ENCODE results near the gene PTPRM.

Gene PTPRM

DNA sequence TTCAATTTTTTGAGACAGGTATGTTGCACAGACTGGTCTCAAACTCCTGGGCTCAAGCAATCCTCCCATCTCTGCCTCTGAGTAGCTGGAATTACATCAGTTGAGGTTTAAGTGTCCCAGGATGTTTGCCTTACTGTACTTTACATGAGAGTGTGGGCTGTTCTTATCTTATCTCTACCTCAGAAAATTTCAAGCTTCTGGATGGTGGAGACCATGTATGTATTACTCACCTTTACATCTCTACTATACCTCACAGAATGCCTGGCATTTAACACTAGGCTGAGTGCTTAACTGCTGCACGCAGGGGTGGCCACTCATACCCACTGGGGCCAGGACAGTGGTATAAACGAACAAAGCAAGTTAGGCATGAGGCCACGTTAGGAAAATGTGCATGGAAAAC lies 770.1 kb downstream of the PTPRM start:
- in situ Hi-C loops (cut with MboI; ENCODE audit: low sequenced_read_pairs) = loop anchor here (25.0 kb wide), 1 partner anchor 100 kb away; no protein-coding TSS in a partner anchor

DNA sequence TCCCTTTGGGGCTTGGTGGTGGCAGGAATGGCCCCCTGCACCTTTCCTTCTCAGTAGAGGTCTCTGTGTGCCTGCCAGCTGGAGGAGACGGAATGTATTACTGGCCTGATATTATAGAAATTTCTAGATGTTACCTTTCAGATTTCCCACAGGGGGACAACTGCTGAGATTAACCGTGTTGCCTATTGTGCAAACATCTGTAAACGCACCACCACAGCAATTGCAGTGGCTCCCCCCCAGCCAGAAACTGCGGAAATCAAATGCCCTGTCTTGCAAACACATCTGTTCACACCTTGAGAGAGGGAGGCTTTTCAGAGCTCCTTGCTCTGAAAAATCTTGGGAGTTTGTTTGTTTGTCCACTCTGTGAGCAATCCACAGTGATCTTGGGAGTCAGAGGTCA lies 772.1 kb downstream of the PTPRM start:
- in situ Hi-C loops (cut with MboI; ENCODE audit: low sequenced_read_pairs) = loop anchor here (25.0 kb wide), 1 partner anchor 98 kb away; no protein-coding TSS in a partner anchor

DNA sequence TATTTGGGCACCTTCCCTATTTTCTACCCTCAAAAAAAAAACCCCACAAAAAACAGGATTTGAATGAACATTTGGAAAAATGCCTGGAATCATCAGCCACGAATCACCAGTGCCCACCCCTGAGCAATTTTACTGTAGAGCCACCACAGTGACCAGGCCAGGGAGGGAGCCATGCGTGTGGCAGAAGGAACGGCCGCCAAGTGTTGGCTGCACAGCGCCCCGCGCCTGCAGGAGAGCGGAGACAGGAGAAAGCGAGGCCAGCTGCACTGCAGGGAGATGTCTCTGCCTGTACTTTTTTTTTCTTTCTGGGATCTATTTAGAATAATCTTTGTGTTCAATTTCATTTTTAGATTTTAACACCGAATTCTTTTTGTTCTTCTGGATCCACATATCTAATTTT lies 772.8 kb downstream of the PTPRM start:
- in situ Hi-C loops (cut with MboI; ENCODE audit: low sequenced_read_pairs) = loop anchor here (25.0 kb wide), 1 partner anchor 97 kb away; no protein-coding TSS in a partner anchor

DNA sequence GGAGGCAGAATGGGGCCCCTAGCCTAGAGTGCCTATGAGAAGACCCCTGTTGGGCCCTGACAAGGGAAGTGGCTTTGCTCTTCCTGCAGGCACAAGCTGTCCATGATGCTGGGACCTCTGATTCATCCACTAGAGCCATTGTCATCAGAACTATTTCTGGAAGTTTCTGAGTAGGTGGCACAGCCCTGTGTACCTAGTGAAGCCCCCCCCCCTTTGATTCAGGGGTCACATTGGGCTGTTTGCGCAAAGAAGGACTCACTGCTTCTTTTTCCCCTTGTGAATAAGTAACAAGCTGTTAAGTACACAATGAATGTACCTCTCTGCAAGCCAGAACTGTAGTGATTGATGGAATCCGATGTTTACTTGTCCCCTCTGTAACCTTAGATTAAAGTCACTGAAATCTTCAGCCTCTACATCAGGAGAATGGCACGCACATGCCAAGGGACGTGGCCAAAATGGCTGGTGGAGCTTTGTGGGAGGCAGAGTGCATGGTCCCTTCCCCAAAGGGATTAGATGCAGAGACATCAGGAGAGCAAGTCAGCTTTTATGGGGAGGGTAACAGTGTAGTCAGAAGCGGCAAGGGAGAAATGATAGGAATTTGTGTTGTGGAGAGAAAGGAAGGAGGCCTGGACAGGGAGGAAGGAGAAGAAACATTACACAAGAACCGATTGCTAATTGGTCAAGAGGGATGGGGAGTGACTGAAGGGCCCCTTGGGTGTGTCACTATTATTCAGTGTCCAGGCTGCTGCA lies 774.5 kb downstream of the PTPRM start:
- in situ Hi-C loops (cut with MboI; ENCODE audit: low sequenced_read_pairs) = loop anchor here (25.0 kb wide), 1 partner anchor 96 kb away; no protein-coding TSS in a partner anchor

DNA sequence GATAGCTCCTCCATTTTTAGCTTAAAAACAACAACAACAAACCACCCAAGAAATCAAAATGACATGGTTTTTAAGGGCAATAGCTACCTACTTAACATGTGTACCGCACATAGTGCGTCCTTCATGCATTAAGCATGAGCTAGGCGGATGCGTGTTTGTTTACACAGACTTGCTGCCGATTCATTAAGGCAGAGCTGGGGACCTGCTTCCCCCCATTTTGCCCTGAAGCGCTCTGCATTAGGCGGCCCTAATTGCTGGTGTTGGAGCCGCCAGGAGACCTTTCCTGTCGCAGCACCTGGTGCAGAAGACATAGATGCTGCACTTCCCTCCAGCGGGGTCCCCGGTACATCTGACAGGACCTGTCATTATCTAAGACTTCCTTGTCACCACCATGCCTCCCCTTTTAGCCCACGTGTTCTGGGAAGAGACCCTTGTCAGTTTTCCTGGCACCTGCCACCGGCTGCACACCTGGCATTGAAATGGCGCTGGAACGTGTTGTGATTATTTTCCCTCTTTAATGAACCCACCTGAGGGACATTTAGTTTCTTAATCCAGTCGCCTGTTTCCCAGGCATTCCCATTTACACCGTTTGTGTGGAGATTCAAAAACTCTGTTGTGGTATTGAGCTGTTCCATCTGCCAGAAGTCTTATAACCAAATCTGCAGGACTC lies 781.1 kb downstream of the PTPRM start:
- in situ Hi-C loops (cut with MboI; ENCODE audit: low sequenced_read_pairs) = loop anchor here (25.0 kb wide), 1 partner anchor 89 kb away; no protein-coding TSS in a partner anchor

DNA sequence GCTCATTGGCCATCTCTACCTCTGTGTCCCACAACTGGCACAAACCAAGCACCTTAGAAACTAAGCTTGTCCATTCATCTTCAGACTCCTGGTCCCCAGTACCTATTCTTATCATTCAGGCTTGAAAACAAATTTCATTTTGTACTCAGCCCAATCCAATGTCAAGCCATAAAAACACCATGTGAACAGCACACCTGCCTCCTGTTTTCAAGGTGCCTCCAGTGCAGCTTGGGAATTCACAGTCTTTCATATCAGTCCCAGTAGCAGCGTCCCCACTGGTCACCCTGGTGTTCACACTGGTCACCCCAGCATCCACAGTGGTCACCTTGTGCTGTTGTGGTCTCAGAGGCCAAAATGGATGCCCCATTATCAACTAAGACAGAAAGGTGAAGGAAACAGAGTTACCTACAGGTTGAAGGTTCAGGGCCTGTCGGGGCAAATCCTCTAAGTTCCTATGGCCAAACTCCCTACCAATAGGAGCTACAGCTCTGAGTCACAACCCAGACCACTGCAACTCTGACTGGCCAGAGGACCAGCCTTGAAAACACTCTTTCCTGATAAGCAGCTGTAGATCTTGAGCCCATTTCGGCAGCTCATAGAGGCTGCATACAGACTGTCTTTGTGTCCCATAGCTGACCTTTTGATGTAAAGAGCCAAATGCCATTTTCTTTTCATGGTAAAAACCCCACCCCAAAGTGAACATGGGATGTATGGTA lies 782.6 kb downstream of the PTPRM start:
- in situ Hi-C loops (cut with MboI; ENCODE audit: low sequenced_read_pairs) = loop anchor here (25.0 kb wide), 1 partner anchor 88 kb away; no protein-coding TSS in a partner anchor

DNA sequence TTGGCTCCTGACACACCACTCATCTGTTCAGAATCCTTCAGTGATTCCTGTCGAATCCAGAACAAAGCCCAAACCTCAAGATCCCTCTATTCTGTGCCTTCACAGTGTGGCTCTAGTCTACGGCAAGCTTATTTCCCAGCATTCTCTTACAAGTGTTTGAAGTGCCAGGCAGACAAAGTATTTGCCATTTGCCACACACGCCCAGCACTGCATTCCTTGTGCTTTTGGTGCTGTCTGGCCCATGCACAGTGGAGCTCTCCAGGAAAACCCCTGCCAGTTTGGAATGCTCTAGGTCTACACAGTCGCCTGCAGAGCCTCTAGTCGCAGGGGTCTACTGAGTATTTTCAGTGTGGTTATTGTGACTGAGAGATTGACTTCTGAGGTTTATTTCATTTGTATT lies 783.5 kb downstream of the PTPRM start:
- in situ Hi-C loops (cut with MboI; ENCODE audit: low sequenced_read_pairs) = no loop called here

DNA sequence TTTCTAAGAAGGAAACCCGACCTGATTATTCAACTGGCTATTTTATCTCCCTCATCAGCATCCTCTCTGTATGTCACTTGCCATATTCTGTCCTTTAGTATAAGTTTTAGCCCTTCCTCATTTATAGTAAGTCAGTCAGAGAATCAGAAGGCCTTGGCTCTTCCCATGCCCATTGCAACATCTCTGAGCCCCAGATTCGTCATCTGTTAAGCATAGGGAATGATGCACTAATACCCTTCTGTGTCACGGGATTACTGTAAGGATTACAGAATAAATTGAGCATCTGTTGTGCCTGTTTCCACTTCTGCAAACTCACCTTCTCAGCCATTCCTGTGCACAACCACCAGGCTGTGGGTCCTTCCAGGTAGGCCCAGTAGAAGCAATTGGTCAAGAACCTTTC lies 784.0 kb downstream of the PTPRM start:
- in situ Hi-C loops (cut with MboI; ENCODE audit: low sequenced_read_pairs) = no loop called here

DNA sequence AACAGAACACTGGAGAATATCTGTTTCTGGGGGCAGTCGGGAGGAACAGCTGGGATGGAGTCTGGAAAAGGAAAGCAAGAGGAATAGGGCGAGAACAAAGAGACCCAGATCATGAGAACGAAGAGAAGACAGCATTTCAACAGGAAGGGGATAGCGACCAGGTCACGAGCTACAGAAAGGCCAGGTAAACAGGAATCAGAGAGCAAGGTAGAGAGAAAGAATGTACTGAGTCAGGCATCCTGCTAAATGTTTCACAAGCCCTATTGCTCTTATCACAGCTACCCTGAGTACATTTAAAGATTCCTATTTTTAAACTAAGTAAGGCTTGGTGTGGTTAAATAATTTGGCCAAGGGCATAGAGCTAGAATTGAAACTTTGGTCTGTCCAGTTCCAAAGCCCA lies 787.2 kb downstream of the PTPRM start:
- in situ Hi-C loops (cut with MboI; ENCODE audit: low sequenced_read_pairs) = no loop called here

DNA sequence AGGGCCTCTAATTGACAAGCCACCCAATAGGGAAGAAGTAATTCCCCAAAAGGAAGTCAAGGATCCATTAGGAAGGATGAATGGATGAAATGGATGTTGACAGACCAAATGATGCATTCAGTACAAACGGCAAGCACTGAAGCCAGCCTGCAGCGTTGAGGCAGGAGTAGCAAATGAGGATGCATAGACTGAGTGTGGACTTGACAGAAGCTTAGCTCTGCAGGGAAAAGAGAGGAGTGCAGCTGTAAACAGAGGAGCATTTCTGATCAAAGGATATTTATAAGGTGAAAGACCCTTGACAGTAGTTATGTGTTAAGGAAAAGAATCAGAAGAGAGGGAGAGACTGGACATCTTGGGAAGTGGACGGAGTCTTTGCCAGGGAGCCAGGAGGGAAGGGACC lies 788.9 kb downstream of the PTPRM start:
- in situ Hi-C loops (cut with MboI; ENCODE audit: low sequenced_read_pairs) = no loop called here

DNA sequence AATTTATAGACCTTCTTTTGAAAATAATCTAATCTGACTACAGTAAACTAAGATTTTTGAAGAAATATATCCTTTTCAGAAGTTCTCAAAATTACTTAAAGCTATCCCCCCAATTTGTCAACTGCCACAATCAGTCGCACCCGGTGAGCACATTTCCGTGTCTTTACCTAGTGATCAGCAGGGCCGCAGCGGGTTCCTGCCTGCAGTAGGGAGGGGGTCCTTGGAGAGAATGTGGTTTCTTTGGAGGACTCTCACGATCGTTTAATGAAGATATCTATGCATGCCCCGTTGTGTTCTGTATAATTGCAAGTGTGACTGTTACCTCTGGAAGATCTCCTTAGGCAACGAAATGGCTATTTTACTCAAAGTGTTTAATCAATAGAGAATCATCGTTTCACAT lies 790.2 kb downstream of the PTPRM start:
- in situ Hi-C loops (cut with MboI; ENCODE audit: low sequenced_read_pairs) = no loop called here

DNA sequence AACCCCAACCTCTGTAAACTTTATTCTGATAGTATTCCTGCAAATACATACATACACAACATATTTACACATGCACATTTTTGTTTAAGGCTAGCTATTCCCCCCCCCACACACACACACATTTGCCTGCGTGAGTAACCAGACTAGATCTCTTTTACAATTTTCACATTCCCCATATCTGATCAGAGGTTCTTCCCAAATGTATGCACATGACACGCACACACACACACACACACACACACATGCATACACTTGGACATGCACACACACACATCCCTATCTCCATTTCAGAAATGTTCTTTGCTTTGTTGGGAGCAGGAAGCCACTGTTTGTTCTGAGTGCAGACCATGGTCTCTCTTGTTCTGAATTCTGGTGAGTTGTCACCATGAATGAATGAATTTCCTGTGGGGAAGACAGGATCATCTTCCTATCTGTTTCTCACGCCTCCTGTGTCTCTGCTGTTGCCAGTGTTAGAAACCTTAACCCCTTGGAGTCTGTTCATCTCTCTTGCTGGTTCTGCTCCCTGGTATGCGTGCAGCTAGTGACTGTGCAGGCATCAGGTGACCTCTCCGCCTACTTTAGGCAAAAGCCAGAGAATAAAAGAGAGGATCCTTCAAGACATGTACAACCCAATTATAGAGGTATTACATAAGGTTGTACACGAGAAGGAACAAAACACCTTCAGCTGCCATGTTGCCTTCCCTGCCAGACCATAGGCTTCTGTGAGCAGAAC lies 791.1 kb downstream of the PTPRM start:
- in situ Hi-C loops (cut with MboI; ENCODE audit: low sequenced_read_pairs) = no loop called here

DNA sequence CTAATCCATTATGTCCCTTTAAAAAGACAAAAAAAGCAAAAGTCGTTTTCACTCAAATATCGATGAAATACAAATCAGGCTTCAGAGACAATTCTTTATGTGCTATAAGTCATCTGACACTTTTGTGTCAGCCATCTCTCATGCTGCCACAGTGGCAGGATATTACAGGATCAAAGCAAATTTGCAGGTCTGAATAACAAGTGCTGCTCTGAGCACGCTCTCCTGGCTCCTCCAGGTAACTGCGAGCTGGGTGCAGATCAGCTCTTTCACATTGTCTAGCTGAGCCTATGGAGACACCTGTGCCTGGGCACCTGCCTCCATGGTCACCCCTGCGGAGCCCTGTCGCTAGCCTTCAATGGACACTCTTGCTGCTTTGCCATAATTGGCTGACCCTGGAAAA lies 792.0 kb downstream of the PTPRM start:
- in situ Hi-C loops (cut with MboI; ENCODE audit: low sequenced_read_pairs) = no loop called here

DNA sequence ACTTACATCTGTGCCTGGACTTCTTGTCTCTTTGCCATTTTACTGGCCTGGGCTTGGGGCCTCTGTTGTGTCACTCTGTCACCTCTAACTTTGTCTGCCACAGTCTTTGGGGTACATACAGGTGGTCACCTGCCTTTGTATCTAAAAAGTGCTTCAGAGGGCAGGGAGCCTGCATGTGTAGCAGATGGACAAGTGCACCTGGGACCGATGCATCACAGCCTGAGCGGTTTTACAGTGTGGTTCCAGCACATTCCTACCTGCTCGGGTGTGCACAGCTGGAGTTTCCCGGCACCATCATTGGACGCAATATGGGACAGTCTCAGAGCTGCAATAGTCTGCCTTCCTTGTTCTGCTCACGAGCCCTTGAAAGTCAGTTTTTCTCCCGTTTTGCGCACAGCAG lies 792.4 kb downstream of the PTPRM start:
- in situ Hi-C loops (cut with MboI; ENCODE audit: low sequenced_read_pairs) = no loop called here

DNA sequence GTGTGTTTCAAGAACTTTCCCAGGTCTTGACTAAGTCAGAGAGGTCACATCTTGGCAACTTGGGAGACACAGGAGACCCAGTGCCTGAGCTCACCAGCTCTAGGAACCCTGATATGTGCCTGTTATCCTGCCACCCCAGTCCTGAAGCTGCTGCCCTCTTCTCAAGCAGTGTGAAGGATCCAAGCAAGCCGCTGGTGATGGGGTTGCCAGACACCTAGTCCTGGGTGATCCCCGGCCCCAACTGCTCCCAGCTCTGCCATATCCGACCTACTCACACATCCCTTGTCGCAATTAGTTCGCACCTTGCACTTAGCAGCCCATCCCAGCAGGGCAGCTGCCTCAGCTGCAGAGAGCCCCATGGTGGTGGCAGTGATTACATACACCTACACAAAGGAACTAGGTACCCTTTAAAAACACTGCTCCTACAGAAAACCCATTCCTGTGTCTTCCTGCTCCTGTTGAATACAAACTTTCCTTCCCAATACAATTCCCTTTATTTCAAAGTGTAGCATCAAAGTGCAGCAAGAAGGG lies 794.9 kb downstream of the PTPRM start:
- in situ Hi-C loops (cut with MboI; ENCODE audit: low sequenced_read_pairs) = no loop called here

DNA sequence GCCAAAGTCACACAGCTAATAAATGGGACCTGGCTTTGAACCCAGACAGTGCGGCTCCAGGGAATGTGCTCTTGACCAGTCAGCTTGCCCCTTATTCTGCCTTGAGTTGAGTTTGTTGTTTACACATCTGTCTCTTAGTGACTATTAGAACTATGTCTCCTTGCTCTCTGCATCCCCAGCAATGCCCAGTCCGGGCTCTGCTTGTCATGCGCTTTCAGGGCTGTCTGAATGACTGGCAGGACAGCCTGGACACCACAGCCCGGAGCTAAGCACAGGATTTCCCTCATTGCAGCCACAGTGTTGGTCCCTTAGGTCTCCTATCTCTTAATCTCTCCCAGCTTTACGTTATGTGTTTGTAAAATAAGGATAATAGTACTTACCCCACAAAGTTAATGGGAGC lies 795.7 kb downstream of the PTPRM start:
- in situ Hi-C loops (cut with MboI; ENCODE audit: low sequenced_read_pairs) = no loop called here

DNA sequence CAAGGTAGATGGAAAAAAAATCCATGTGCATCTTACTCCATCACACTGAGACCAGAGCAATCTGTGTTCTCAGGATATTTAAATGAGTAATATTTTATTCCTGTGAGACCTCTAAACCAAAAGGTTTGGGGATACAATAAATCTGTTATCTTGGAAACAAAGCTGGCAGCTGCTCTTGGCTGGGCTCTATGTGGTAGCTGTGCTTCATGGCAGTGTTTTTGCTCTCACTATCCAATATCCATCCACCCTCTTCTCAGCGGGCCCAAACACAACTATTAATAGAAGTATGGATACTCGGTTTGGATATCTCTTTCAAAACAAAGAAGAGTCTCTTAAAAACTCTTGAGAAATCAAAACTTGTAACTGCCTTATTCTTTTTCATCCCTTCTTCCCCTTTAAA lies 797.3 kb downstream of the PTPRM start:
- in situ Hi-C loops (cut with MboI; ENCODE audit: low sequenced_read_pairs) = no loop called here

DNA sequence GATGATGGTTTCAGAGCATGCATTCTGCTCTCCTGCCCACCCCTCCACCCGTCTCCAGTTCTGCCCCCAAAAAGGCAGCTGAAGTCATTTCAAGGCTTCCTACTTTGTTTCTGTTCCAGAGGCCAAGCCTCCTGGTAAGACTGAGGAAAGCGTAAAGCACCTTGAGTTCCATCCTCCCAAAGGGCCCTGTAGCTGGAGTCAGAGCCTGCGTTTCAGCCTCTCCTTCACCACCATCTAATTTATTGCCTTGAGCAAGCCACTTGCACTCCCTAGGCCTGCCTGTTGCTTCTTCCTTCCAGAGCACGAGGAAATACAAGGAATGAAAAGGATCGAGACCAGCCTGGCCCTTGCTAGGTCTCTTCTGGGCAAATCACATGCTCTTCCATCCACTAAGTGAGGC lies 797.9 kb downstream of the PTPRM start:
- in situ Hi-C loops (cut with MboI; ENCODE audit: low sequenced_read_pairs) = no loop called here

DNA sequence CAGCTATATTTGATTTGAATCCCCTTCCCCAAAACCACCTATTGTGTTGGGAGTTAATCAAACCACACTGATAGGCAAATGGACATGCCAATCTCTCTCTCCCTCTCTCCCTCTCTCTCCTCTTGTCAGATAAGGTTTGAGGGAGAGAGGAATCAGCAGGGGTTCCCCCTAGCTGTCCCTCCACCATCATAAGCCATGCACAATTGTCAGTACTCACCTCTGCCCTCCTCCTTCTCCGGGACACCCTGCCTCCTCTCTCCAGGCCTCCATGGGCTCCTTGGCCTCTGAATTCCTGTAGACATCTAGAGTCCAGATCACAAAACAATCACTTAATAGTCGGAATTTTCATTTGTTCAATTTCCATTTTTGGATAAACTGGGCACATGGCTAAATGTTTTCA lies 798.4 kb downstream of the PTPRM start:
- in situ Hi-C loops (cut with MboI; ENCODE audit: low sequenced_read_pairs) = no loop called here

DNA sequence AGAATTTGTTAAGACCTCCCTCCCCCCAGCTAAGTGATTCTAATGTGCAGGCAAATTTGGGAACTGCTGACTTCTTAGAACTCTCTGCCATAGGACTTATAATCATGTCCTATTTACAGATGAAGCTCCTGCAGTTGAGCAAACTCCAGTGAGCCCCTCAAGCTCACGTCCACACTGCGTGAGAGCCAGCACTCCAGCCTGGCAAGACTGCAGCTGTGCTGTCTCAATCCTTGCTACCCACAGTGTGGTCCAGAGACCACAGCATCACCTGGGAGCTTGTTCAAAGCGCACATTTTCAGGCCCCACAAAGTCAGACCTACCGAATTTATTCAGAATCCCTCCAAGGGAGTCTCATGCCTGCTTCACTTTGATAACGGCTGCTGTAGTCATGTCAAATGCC lies 799.0 kb downstream of the PTPRM start:
- in situ Hi-C loops (cut with MboI; ENCODE audit: low sequenced_read_pairs) = no loop called here

DNA sequence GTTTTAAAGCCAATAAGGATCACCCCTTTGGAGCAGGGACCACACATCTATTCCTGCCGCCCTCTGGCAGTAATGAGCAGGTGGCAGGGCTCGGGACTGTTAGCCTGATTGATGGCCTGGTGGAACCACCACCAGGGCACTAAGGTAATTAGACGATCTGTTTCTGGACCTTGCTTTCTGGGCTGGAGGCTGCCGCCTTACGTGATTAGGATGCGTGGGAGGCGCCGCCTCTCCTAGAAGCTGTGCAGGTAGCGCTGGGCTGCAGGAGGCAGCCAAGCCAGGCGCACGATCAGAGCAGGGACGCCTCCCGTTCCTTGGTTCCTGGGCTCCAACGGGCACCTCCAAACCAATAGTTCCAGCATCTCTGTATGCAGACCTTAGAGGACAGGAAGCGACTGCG lies 799.5 kb downstream of the PTPRM start:
- in situ Hi-C loops (cut with MboI; ENCODE audit: low sequenced_read_pairs) = no loop called here

Data from HL-60/S4 (cell line).